MM.1S (cell line): Measurements from ENCODE around the gene VSIG10L2.

Experiments used
- DNase-seq: peaks from one replicate; pipeline ENCODE4 v3.0.0-alpha.2; 2015
- H2AFZ ChIP-seq: fragments of 300-600 bp; sonication (generic); 2 replicates; pipeline ENCODE4 v1.6.0; 2016; ENCODE audit warnings: antibody characterized with exemption, low read length
- H3F3A ChIP-seq: fragments of 300-600 bp; sonication (generic); 2 replicates; pipeline ENCODE4 v1.6.1; 2016; ENCODE audit warnings: mild to moderate bottlenecking, antibody characterized with exemption, low read length, moderate library complexity, mixed read lengths; ENCODE audit not compliant: insufficient read depth
- H3K27ac ChIP-seq: fragments of 300-600 bp; sonication (generic); 2 replicates; pipeline ENCODE4 v1.5.1; 2016; ENCODE audit warnings: mild to moderate bottlenecking, low read length
- H3K27me3 ChIP-seq: fragments of 300-600 bp; sonication (generic); replicated peaks from 2 replicates; pipeline ENCODE4 v1.6.0; 2016; ENCODE audit warnings: low read length; ENCODE audit not compliant: insufficient read depth
- H3K36me3 ChIP-seq: fragments of 300-600 bp; sonication (generic); replicated peaks from 2 replicates; pipeline ENCODE4 v1.6.1; 2016; ENCODE audit warnings: mild to moderate bottlenecking, low read length, mixed read lengths; ENCODE audit not compliant: insufficient read depth
- H3K4me1 ChIP-seq: fragments of 300-600 bp; sonication (generic); 2 replicates; pipeline ENCODE4 v1.6.1; 2016; ENCODE audit warnings: low read length, mixed read lengths
- H3K4me2 ChIP-seq: fragments of 300-600 bp; sonication (generic); 2 replicates; pipeline ENCODE4 v1.6.0; 2016; ENCODE audit warnings: low read depth, low read length
- H3K4me3 ChIP-seq: fragments of 300-600 bp; sonication (generic); 2 replicates; pipeline ENCODE4 v1.5.1; 2016; ENCODE audit warnings: low read length, mixed read lengths
- H3K79me2 ChIP-seq: fragments of 300-600 bp; sonication (generic); 2 replicates; pipeline ENCODE4 v1.6.1; 2016; ENCODE audit warnings: mixed run types, low read length, mixed read lengths
- H3K9ac ChIP-seq: fragments of 300-600 bp; sonication (generic); 2 replicates; pipeline ENCODE4 v1.6.1; 2016; ENCODE audit warnings: low read length, mixed read lengths
- H3K9me2 ChIP-seq: fragments of 300-600 bp; sonication (generic); replicated peaks from 2 replicates; pipeline ENCODE4 v1.6.1; 2016; ENCODE audit warnings: mild to moderate bottlenecking, low read length, mixed read lengths; ENCODE audit not compliant: insufficient read depth
- H3K9me3 ChIP-seq: fragments of 300-600 bp; sonication (generic); replicated peaks from 2 replicates; pipeline ENCODE4 v1.6.1; 2016; ENCODE audit warnings: mild to moderate bottlenecking, low read length, mixed read lengths; ENCODE audit not compliant: insufficient read depth
- H4K20me1 ChIP-seq: fragments of 300-600 bp; sonication (generic); 2 replicates; pipeline ENCODE4 v1.6.1; 2016; ENCODE audit warnings: mild to moderate bottlenecking, low read length, moderate library complexity, mixed read lengths; ENCODE audit not compliant: insufficient read depth
- CTCF ChIP-seq: fragments of 300-600 bp; sonication (generic); IDR thresholded peaks from 2 replicates; pipeline ENCODE4 v1.5.1; 2016; ENCODE audit warnings: antibody characterized with exemption, low read length, mixed read lengths
- EZH2 ChIP-seq: fragments of 300-600 bp; sonication (generic); optimal IDR thresholded peaks from 2 replicates; pipeline ENCODE3; 2017; ENCODE audit warnings: low read depth, mild to moderate bottlenecking, antibody characterized with exemption, low read length, mixed read lengths
- EZH2phosphoT487 ChIP-seq: fragments of 300-600 bp; sonication (generic); IDR thresholded peaks from 2 replicates; pipeline ENCODE4 v1.6.1; 2018; ENCODE audit warnings: antibody characterized with exemption, low read length

The VSIG10L2 gene

GRCh38 chr11:125945797-125946520 is at the start of gene VSIG10L2:
Gene VSIG10L2 (plus strand): TSS chr11:125946044. CDS start chr11:125946056, 12 bp downstream.
- no peak within 1 kb of the TSS for H3K9ac ChIP-seq
- no peaks in the 10 kb centered on the region for H3K27me3 ChIP-seq
- H2AFZ ChIP-seq = no peak within 1 kb of the TSS
- H3K79me2 ChIP-seq = no peaks in the 10 kb centered on the region
- H3K4me1 ChIP-seq = peaks cover 5% of the 10 kb centered on the region
- TF ChIP-seq EZH2 (no peak), CTCF (no peak), EZH2phosphoT487 (no peak)
- H3K9me3 ChIP-seq = no peaks in the 10 kb centered on the region
- no peaks in the 10 kb centered on the region for H3K9me2 ChIP-seq
- H3K27ac ChIP-seq = no peak within 1 kb of the TSS
- H3F3A ChIP-seq = no peaks in the 10 kb centered on the region
- DNase-seq = no peak
- no peak within 1 kb of the TSS for H3K4me3 ChIP-seq
- no peaks in the 10 kb centered on the region for H4K20me1 ChIP-seq
- H3K4me2 ChIP-seq = no peak within 1 kb of the TSS
- no peaks in the 10 kb centered on the region for H3K36me3 ChIP-seq

- H3K27ac ChIP-seq = no peak overlapping the region
- H3K4me2 ChIP-seq = peak overlapping the region; percentile 70; the same call in 1 of the 2 replicates
Observed at GRCh38 chr11:125901872-125902271, 44.0 kb upstream of the VSIG10L2 start.

GRCh38 chr11:125902277-125902926 is 43.4 kb upstream of the VSIG10L2 start:
- peak overlapping the region; percentile 75 for H3K9ac ChIP-seq
- peak overlapping the region; percentile 85 for H3K4me3 ChIP-seq
- peaks cover 53% of the 10 kb centered on the region for H3K79me2 ChIP-seq
- H3K9me2 ChIP-seq = no peaks in the 10 kb centered on the region
- peak overlapping the region; percentile 84 for H2AFZ ChIP-seq
- H3F3A ChIP-seq = peaks cover 11% of the 10 kb centered on the region
- H3K27me3 ChIP-seq = peaks cover 10% of the 10 kb centered on the region; the same call in 1 of the 2 replicates
- H3K4me1 ChIP-seq = no peaks in the 10 kb centered on the region; the same call in 1 of the 2 replicates
- peak overlapping the region; percentile 70 for H3K4me2 ChIP-seq
- no peaks in the 10 kb centered on the region for H3K9me3 ChIP-seq
- peaks cover 3% of the 10 kb centered on the region; the same call in 1 of the 2 replicates for H3K36me3 ChIP-seq
- peak overlapping the region; percentile 44; the same call in 1 of the 2 replicates for H3K27ac ChIP-seq
- no peaks in the 10 kb centered on the region for H4K20me1 ChIP-seq
- TF ChIP-seq CTCF (no peak), EZH2phosphoT487 (no peak), EZH2 (no peak)
- no peak for DNase-seq

More at GRCh38 chr11:125901872-125902271, 44.0 kb upstream of the VSIG10L2 start:
- no peaks in the 10 kb centered on the region for H3K9me3 ChIP-seq
- DNase-seq = no peak
- no peaks in the 10 kb centered on the region for H4K20me1 ChIP-seq
- peaks cover 58% of the 10 kb centered on the region for H3K79me2 ChIP-seq
- peaks cover 10% of the 10 kb centered on the region; the same call in 1 of the 2 replicates for H3K27me3 ChIP-seq
- H2AFZ ChIP-seq = no peak overlapping the region
- no peaks in the 10 kb centered on the region; the same call in 1 of the 2 replicates for H3K4me1 ChIP-seq
- H3K9ac ChIP-seq = no peak overlapping the region
- TF ChIP-seq CTCF = no peak
- TF ChIP-seq EZH2 = no peak
- no peak for TF ChIP-seq EZH2phosphoT487
- peaks cover 11% of the 10 kb centered on the region for H3F3A ChIP-seq
- no peak overlapping the region for H3K4me3 ChIP-seq
- peaks cover 3% of the 10 kb centered on the region; the same call in 1 of the 2 replicates for H3K36me3 ChIP-seq
- no peaks in the 10 kb centered on the region for H3K9me2 ChIP-seq
